WTC11 (cell line): ENCODE measurements around the gene FKBP10.

Experiments
- TEAD1 ChIP-seq: sonication (generic); formaldehyde crosslinking; IDR thresholded peaks from 2 replicates; pipeline ENCODE4 v1.8.0; 2022; ENCODE audit warnings: mild to moderate bottlenecking, missing genetic modification reagents
- TEAD4 ChIP-seq: sonication (generic); formaldehyde crosslinking; IDR thresholded peaks from 2 replicates; pipeline ENCODE4 v1.8.0; 2022; ENCODE audit warnings: mild to moderate bottlenecking, missing genetic modification reagents
- ZNF416 ChIP-seq: fragments of 250-450 bp; sonication (Bioruptor Pico); IDR thresholded peaks from 2 replicates; pipeline ENCODE4 v1.9.0; 2021; ENCODE audit warnings: mild to moderate bottlenecking, inconsistent platforms
- TF ChIP-seq, protein P1 (sequence below): fragments of 200-600 bp; IDR thresholded peaks from 2 replicates; pipeline ENCODE4 v1.8.0; 2022; ENCODE audit warnings: antibody characterized with exemption
- TF ChIP-seq, protein P2 (sequence below): sonication (generic); formaldehyde crosslinking; IDR thresholded peaks from 2 replicates; pipeline ENCODE4 v1.8.0; 2023; ENCODE audit warnings: missing genetic modification reagents
- TF ChIP-seq, protein P3 (sequence below): sonication (generic); formaldehyde crosslinking; IDR thresholded peaks from 2 replicates; pipeline ENCODE4 v1.8.1; 2023; ENCODE audit warnings: mild to moderate bottlenecking, missing genetic modification reagents, moderate library complexity
- TF ChIP-seq, protein P4 (sequence below): sonication (generic); formaldehyde crosslinking; IDR thresholded peaks from 2 replicates; pipeline ENCODE4 v1.8.1; 2022; ENCODE audit warnings: low read depth, missing genetic modification reagents, borderline replicate concordance

DNA sequence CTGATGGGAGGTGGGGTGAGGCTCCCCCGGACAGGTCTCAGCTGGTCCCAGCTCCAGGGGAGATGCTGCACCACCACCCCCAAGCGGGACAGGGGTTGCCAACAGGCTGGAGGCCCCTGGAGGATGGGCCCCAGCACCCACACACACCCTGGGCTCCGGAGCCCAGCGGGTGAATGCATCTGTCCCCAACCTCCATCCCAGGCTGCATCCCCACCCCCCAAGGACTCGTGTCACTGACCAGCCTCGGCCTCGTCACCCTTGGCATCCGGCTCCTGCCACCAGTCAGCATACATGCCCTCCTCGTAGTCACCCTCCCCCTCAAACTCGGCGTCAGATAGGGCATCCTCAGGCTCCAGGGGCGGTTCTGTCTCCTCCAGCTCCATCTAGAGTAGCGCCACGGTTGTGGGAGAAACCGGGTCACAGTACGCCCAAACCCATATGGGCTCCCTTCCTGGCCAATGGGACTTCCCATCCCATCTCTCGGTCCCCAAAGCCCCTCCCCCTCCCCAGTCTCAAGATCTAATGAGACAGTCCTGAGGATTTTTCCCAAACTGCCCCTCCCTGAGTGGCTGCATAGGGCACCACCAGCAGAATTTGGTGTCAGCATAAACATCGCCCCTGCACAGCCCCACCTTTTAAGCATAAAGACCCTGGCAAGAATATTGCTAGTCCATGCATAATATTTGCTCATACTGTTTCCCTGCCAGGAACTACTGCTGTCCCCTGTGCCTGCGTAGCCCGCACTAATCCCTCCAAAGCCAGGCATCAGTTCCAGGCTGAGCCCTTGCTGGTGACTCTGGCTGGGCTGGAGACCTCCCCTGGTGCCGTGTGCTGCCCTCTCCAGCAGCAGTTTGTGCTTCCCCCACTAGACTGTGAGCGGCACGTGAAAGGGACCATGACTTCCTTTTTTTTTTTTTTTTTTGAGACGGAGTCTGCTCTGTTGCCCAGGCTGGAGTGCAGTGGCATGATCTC lies 9.5 kb upstream of the FKBP10 start:
- TF ChIP-seq, protein P1, sequence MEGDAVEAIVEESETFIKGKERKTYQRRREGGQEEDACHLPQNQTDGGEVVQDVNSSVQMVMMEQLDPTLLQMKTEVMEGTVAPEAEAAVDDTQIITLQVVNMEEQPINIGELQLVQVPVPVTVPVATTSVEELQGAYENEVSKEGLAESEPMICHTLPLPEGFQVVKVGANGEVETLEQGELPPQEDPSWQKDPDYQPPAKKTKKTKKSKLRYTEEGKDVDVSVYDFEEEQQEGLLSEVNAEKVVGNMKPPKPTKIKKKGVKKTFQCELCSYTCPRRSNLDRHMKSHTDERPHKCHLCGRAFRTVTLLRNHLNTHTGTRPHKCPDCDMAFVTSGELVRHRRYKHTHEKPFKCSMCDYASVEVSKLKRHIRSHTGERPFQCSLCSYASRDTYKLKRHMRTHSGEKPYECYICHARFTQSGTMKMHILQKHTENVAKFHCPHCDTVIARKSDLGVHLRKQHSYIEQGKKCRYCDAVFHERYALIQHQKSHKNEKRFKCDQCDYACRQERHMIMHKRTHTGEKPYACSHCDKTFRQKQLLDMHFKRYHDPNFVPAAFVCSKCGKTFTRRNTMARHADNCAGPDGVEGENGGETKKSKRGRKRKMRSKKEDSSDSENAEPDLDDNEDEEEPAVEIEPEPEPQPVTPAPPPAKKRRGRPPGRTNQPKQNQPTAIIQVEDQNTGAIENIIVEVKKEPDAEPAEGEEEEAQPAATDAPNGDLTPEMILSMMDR, result no peak
- TF ChIP-seq, protein P2, sequence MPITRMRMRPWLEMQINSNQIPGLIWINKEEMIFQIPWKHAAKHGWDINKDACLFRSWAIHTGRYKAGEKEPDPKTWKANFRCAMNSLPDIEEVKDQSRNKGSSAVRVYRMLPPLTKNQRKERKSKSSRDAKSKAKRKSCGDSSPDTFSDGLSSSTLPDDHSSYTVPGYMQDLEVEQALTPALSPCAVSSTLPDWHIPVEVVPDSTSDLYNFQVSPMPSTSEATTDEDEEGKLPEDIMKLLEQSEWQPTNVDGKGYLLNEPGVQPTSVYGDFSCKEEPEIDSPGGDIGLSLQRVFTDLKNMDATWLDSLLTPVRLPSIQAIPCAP (CRISPR knock-in tag), result no peak
- TF ChIP-seq ZNF416 (CRISPR knock-in tag), result no peak
- no peak for TF ChIP-seq TEAD1 (CRISPR knock-in tag)
- TF ChIP-seq, protein P3, sequence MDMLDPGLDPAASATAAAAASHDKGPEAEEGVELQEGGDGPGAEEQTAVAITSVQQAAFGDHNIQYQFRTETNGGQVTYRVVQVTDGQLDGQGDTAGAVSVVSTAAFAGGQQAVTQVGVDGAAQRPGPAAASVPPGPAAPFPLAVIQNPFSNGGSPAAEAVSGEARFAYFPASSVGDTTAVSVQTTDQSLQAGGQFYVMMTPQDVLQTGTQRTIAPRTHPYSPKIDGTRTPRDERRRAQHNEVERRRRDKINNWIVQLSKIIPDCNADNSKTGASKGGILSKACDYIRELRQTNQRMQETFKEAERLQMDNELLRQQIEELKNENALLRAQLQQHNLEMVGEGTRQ, result no peak
- no peak for TF ChIP-seq TEAD4 (CRISPR knock-in tag)
- TF ChIP-seq, protein P4, sequence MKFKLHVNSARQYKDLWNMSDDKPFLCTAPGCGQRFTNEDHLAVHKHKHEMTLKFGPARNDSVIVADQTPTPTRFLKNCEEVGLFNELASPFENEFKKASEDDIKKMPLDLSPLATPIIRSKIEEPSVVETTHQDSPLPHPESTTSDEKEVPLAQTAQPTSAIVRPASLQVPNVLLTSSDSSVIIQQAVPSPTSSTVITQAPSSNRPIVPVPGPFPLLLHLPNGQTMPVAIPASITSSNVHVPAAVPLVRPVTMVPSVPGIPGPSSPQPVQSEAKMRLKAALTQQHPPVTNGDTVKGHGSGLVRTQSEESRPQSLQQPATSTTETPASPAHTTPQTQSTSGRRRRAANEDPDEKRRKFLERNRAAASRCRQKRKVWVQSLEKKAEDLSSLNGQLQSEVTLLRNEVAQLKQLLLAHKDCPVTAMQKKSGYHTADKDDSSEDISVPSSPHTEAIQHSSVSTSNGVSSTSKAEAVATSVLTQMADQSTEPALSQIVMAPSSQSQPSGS, result no peak
